Mucosa of descending colon (tissue), 3 donors: ENCODE measurements around the gene NME2. TPM values are rescaled to one million over a fixed set of nuclear protein-coding genes. Genes with fewer than 3 reads are reported as not detected.
A peak's percentile ranks its signal among the peaks of the same experiment; 100 is the strongest.
"Not testable (repeated sequence)": the region's sequence is repeated elsewhere in the genome, so short reads cannot be mapped to it uniquely, and the experiment has no call there.

ENCODE experiments used
- ATAC-seq: fragments of 200-7000 bp; cut with Tn5 transposase; one replicate; pipeline ENCODE4 v1.9.1; 2020; ENCODE audit warnings: mild to moderate bottlenecking, moderate library complexity
- DNase-seq, 3 donors: peaks; one replicate each; pipeline ENCODE4 v3.0.0-alpha.2; 2020
- H3K36me3 ChIP-seq: fragments of 200-600 bp; one replicate; pipeline ENCODE4 v1.8.0; 2021; ENCODE audit warnings: low read depth, mild to moderate bottlenecking
- H3K4me1 ChIP-seq: fragments of 200-600 bp; one replicate; pipeline ENCODE4 v1.8.0; 2021; ENCODE audit warnings: low read depth, mild to moderate bottlenecking
- H3K4me3 ChIP-seq: fragments of 200-600 bp; one replicate; pipeline ENCODE4 v1.8.0; 2021; ENCODE audit warnings: mild to moderate bottlenecking
- H3K9me3 ChIP-seq: fragments of 200-600 bp; one replicate; pipeline ENCODE4 v1.8.0; 2021; ENCODE audit warnings: mild to moderate bottlenecking
- intact Hi-C, 2 donors: fragments of 100-400 bp; cut with DNase I in 1 of 2; cut with micrococcal nuclease in 1 of 2; formaldehyde crosslinking; loops; one replicate each; pipeline versions ENCODE4 v1.11.0 to v1.11.1; 2022; cut with DNase I, micrococcal nuclease
- total RNA-seq, 3 donors: library from RNA; stranded (reverse); fragmentation: NEBNext Ultra II Directional in 2 of 3; extraction: Animal tissue kit (Norgen Biotek cat#: 25700) in 2 of 3; gene quantifications; one replicate each; pipeline versions ENCODE4 v1.2.1 to v1.2.4, GENCODE V29; 2021 to 2023
- TF ChIP-seq, protein P1 (sequence below): fragments of 200-600 bp; IDR thresholded peaks from one replicate; pipeline ENCODE4 v1.8.0; 2022; ENCODE audit warnings: antibody characterized with exemption, mild to moderate bottlenecking
- donor health status: DM: no; HTN: no; CAD: no; lungs with moderate emphysema.
- donor health status: DM: no; HTN: no; CAD: no.
- donor health status: DM: no; HTN: yes; CAD: no.

Gene NME2
- total RNA-seq, 3 donors from 2014 or later, result 306 to 433 (median 397) TPM

DNA sequence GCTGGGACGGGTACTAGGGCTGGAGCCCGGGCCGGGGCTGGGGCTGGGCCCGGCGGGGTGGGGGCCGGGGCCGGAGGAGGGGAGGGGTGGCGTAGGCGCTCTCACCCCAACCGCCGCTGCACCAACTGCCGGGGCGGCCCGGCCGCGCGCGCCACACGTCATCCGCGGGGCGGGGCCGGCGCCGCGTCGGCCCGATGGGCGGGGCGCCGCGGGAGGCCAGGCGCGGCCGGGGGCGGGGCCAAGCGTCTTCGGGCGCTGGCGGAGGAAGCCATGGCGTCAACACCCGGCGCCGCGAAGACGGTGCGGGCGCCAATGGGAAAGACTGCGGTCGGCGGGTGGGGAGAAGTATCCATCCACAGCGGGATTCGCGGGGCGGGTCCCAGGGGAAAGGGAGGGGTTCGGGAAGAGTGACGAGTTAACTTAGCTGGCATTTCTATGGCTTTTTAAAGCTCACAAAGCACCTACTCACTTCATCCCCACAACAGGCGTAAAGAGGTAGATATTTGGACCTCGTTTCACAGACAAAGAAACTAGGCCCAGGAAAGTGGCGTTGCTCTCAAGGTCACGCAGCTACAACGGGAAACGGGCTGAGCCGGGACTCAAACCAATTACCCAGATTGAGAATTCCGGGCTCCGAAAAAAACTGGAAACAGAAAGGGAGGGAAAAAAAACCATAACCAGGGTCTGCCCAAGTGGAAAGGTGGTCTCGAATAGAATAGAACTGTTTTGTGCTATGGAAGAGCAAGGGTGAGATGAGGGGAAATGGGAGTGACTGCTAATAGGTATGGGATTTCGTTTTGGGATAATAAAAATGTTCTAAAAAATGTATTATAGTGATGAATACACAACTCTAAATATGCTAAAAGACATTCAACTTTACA is 45.2 kb upstream of the NME2 start, which contains the start of gene SPAG9:
Gene SPAG9 (minus strand): TSS at position 130 of the 881 bp plus-strand sequence. CDS start 212 bp downstream, outside the sequence.
- Histone ChIP-seq H3K4me1 (peaks cover 24% of the 10 kb centered on the region), H3K4me3 (peak within 1 kb of the TSS; percentile 94), H3K9me3 (no peaks in the 10 kb centered on the region), H3K36me3 (no peaks in the 10 kb centered on the region)
- ATAC-seq, result peak; percentile 84
- intact Hi-C loops, result no loop called here
- TF ChIP-seq, protein P1, sequence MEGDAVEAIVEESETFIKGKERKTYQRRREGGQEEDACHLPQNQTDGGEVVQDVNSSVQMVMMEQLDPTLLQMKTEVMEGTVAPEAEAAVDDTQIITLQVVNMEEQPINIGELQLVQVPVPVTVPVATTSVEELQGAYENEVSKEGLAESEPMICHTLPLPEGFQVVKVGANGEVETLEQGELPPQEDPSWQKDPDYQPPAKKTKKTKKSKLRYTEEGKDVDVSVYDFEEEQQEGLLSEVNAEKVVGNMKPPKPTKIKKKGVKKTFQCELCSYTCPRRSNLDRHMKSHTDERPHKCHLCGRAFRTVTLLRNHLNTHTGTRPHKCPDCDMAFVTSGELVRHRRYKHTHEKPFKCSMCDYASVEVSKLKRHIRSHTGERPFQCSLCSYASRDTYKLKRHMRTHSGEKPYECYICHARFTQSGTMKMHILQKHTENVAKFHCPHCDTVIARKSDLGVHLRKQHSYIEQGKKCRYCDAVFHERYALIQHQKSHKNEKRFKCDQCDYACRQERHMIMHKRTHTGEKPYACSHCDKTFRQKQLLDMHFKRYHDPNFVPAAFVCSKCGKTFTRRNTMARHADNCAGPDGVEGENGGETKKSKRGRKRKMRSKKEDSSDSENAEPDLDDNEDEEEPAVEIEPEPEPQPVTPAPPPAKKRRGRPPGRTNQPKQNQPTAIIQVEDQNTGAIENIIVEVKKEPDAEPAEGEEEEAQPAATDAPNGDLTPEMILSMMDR, result no peak
- DNase-seq, result peak; percentile 95 to 97 (median 97)

DNA sequence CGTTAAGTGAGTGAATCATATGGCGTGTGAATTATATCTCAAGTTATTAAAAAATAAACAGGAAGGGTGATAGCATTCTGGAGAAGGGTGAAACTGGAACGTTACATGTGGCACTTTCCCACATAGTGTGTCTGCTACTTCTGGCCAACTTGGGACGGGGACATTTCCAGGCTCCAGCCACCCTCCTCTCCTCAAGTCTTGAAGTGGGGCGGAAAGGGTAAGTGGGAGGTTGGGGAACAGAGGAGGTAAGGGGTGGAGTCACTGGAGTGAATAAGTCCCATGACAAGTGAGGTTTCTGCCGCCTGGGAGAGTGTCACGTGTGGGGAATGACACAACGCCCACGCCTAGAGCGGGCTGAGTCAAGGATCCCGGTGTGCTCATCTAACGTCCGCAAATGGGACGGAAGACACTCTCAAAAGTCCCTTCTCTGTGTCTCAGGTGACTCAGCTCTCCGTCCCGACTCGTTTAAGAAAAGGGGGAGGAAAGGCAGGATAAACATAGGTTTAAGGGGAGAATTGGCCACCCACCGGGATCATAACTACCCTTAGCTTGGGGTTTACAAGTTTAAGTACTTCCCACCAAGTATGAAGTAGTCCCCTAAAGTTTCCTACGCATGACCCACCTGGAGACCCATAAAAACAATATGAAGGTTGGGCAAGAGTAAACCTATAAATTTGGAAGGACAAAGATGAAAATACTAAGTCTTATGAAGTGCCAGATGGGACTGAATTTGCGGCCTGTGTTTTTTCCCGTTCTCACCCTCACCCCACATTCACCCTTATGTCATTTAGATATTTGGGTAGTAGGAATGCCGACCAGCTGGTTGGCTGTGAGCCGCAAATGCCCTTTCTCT is 44.4 kb upstream of the NME2 start:
- TF ChIP-seq, protein P1, result no peak

DNA sequence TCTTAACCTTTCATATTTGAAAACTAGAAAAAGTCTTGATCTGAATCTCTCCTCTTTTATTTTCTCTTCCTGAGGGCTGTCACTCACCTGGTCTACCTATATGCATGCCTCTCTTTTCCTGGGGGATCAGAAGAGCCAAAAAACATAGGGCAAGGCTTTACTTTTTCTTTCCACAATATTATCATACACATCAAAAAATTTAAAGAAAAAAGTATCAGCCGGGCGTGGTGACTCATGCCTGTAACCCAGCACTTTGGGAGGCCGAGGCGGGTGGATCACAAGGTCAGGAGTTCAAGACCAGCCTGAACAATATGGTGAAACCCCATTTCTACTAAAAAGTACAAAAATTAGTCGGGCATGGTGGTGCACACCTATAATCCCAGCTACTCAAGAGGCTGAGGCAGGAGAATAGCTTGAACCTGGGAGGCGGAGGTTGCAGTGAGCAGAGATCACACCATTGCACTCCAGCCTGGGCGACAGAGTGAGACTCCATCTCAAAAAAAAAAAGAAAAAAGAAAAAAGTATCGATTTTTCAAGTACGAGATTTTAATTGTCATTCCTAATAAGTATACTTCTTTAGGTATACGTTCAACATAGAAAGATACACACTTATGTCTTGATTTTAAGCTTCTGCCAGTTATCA is 43.6 kb upstream of the NME2 start:
- H3K9me3 ChIP-seq, ATAC-seq, H3K4me3 ChIP-seq, intact Hi-C loops, DNase-seq, H3K36me3 ChIP-seq: not testable (repeated sequence)
- peaks cover 29% of the 10 kb centered on the region for H3K4me1 ChIP-seq

More for the DNA sequence above, 44.4 kb upstream of the NME2 start:
- intact Hi-C loops, result no loop called here
- H3K4me1 ChIP-seq, result peaks cover 30% of the 10 kb centered on the region
- DNase-seq (peak; percentile 89 to 94 (median 94)), ATAC-seq (peak; percentile 76)
- H3K4me3 ChIP-seq, result no peak overlapping the region
- no peaks in the 10 kb centered on the region for H3K36me3 ChIP-seq
- no peaks in the 10 kb centered on the region for H3K9me3 ChIP-seq

DNA sequence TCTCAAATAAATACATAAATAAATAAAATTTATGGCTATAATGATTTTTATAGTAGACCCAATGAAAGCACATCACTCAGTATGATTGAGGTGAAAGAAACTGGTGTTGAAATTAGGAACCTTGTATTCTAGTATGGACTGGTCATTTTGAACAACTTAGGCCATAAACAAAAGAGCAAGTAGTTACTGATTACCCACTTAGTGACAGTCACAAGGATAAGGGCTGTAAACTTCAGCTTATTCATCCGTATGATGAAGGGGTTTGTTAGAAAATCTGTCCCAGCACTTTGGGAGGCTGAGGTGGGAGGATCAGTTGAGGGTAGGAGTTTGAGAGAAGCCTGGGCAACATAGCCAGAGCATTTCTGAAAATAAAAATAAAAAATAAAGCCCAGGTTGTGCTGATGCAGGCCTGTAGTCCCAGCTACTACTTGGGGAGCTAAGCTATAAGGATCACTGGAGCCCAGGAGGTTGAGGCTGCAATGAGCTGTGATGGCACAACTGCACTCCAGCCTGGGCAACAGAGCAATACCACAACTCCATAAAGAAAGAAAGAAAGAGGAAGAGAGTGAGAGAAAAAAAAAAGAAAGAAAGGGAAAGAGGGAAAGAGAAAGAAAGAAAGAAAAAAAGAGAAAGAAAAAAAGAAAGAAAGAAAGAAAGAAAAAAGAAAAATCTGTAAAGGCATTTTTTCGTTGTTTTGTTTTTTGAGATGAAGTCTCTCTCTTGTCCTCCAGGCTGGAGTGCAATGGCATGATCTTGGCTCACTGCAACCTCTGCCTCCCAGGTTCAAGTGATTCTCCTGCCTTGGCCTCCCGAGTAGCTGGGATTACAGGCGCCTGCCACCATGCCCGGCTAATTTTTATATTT is 41.3 kb upstream of the NME2 start:
- TF ChIP-seq, protein P1, result no peak
- no peaks in the 10 kb centered on the region for H3K9me3 ChIP-seq
- ATAC-seq (no peak), DNase-seq (no peak)
- H3K4me1 ChIP-seq, result peaks cover 21% of the 10 kb centered on the region
- H3K4me3 ChIP-seq, result no peak overlapping the region
- intact Hi-C loops, result no loop called here
- H3K36me3 ChIP-seq, result no peaks in the 10 kb centered on the region

DNA sequence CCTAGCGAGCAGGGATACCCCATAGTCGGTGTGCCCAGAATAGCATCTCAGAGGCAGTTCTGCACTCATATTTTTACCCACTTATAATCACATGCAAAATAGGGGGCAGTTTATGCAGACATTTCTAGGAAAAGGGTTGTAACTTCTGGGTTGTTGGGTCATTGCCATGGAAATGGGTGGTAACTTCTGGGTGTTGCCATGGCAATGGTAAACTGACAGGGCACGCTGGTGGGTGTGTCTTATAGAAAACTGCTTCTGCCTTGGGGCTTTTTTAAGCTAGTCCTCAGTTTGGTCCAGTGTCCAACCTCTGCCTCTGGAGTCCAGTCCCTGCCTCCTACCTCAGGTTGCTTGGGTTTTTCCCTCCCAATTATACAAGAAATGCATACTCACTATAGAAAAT is 38.1 kb upstream of the NME2 start:
- ATAC-seq (peak; percentile 28), DNase-seq (no peak)
- H3K4me3 ChIP-seq, result no peak overlapping the region
- peaks cover 21% of the 10 kb centered on the region for H3K4me1 ChIP-seq
- no peaks in the 10 kb centered on the region for H3K9me3 ChIP-seq
- intact Hi-C loops, result no loop called here
- H3K36me3 ChIP-seq, result no peaks in the 10 kb centered on the region
- TF ChIP-seq, protein P1, result no peak
